Measurements from ENCODE around the gene FLYWCH1.

Gene FLYWCH1

DNA sequence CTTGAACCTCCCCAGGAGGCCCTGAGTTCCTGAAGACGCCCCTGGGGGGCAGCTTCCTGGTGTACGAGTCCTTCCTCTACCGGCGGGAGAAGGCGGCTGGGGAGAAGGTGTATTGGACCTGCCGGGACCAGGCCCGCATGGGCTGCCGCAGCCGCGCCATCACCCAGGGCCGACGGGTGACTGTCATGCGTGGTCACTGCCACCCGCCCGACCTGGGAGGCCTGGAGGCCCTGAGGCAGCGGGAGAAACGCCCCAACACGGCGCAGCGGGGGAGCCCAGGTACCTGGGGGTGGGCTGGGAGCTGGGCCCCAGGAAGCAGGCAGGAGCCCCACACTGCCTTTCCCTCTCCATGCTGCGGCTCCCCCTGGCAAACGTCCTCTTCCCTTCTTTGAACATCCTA, 22.0 kb downstream of the FLYWCH1 start:
- no peaks in the 10 kb centered on the region for H3K4me1 ChIP-seq (ENCODE audit: insufficient read depth, low read length)
- ATAC-seq (ENCODE audit: insufficient read depth, low read depth) (no peak), DNase-seq (no peak)
- H4K20me1 ChIP-seq (ENCODE audit: insufficient read depth, low read length): no peaks in the 10 kb centered on the region; the same call in none of the 2 replicates
- H3K27ac ChIP-seq (ENCODE audit: low read length): no peak overlapping the region
- H3K4me3 ChIP-seq (ENCODE audit: low read depth in 1 of 2, low read length in 2 of 2): no peak overlapping the region
- H3K9me3 ChIP-seq (ENCODE audit: insufficient read depth, low read length, severe bottlenecking): no peaks in the 10 kb centered on the region
- H3K4me2 ChIP-seq (ENCODE audit: insufficient read depth, low read length): no peak overlapping the region
- peaks cover 72% of the 10 kb centered on the region for H3K36me3 ChIP-seq (ENCODE audit: insufficient read depth, low read length)
- H3K9ac ChIP-seq (ENCODE audit: low read depth, low read length): no peak overlapping the region
- no peaks in the 10 kb centered on the region for H3K79me2 ChIP-seq (ENCODE audit: insufficient read depth, low read length)
- TF ChIP-seq EZH2 (IDR thresholded peaks at IDR 0.05; ENCODE audit: borderline replicate concordance, low read depth, low read length, severe bottlenecking): no peak
- TF ChIP-seq, protein P1, sequence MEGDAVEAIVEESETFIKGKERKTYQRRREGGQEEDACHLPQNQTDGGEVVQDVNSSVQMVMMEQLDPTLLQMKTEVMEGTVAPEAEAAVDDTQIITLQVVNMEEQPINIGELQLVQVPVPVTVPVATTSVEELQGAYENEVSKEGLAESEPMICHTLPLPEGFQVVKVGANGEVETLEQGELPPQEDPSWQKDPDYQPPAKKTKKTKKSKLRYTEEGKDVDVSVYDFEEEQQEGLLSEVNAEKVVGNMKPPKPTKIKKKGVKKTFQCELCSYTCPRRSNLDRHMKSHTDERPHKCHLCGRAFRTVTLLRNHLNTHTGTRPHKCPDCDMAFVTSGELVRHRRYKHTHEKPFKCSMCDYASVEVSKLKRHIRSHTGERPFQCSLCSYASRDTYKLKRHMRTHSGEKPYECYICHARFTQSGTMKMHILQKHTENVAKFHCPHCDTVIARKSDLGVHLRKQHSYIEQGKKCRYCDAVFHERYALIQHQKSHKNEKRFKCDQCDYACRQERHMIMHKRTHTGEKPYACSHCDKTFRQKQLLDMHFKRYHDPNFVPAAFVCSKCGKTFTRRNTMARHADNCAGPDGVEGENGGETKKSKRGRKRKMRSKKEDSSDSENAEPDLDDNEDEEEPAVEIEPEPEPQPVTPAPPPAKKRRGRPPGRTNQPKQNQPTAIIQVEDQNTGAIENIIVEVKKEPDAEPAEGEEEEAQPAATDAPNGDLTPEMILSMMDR (IDR thresholded peaks at IDR 0.05; ENCODE audit: borderline replicate concordance, extremely low read depth, low read length, poor library complexity, severe bottlenecking): no peak
- H3K27me3 ChIP-seq (ENCODE audit: insufficient read depth, low read length, poor library complexity): no peaks in the 10 kb centered on the region
- no peak overlapping the region for H2AFZ ChIP-seq (ENCODE audit: low read depth, low read length)

DNA sequence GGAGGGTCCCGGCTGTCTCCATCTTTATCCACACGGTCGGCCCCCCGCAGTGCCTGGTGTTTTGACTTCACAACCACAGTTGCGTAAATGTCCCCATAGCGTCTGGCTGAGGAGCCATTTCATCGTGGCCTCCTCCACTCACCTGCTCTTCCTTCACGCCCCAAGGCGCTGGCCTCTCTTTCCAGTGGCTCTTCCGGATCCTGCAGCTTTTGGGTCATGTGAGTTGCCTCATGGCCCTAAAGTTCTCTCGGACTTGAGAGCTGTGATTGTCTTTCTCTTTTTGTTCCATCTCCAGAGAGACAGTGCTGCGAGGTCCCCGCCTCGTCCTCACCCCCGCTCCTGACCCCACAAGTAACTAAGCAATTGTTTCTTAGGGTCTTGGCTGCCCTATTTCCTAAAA, 22.7 kb downstream of the FLYWCH1 start:
- ATAC-seq (ENCODE audit: insufficient read depth, low read depth) (no peak), DNase-seq (no peak)
- Histone ChIP-seq H3K36me3 (ENCODE audit: insufficient read depth, low read length) (peaks cover 72% of the 10 kb centered on the region), H4K20me1 (ENCODE audit: insufficient read depth, low read length) (no peaks in the 10 kb centered on the region; the same call in 1 of the 2 replicates), H3K79me2 (ENCODE audit: insufficient read depth, low read length) (no peaks in the 10 kb centered on the region), H3K4me3 (ENCODE audit: low read depth in 1 of 2, low read length in 2 of 2) (no peak overlapping the region), H3K27me3 (ENCODE audit: insufficient read depth, low read length, poor library complexity) (no peaks in the 10 kb centered on the region), H3K9me3 (ENCODE audit: insufficient read depth, low read length, severe bottlenecking) (no peaks in the 10 kb centered on the region), H3K9ac (ENCODE audit: low read depth, low read length) (no peak overlapping the region), H3K27ac (ENCODE audit: low read length) (no peak overlapping the region), H3K4me1 (ENCODE audit: insufficient read depth, low read length) (no peaks in the 10 kb centered on the region), H2AFZ (ENCODE audit: low read depth, low read length) (no peak overlapping the region), H3K4me2 (ENCODE audit: insufficient read depth, low read length) (no peak overlapping the region)
- TF ChIP-seq, protein P1 (IDR thresholded peaks at IDR 0.05; ENCODE audit: borderline replicate concordance, extremely low read depth, low read length, poor library complexity, severe bottlenecking): no peak
- no peak for TF ChIP-seq EZH2 (IDR thresholded peaks at IDR 0.05; ENCODE audit: borderline replicate concordance, low read depth, low read length, severe bottlenecking)

GRCh38 chr16:2936436-2937011, 24.8 kb downstream of the FLYWCH1 start:
- Histone ChIP-seq H3K4me1 (ENCODE audit: insufficient read depth, low read length) (no peaks in the 10 kb centered on the region), H3K27ac (ENCODE audit: low read length) (no peak overlapping the region), H3K27me3 (ENCODE audit: insufficient read depth, low read length, poor library complexity) (no peaks in the 10 kb centered on the region), H2AFZ (ENCODE audit: low read depth, low read length) (no peak overlapping the region), H3K9me3 (ENCODE audit: insufficient read depth, low read length, severe bottlenecking) (no peaks in the 10 kb centered on the region), H3K4me3 (ENCODE audit: low read depth in 1 of 2, low read length in 2 of 2) (no peak overlapping the region), H3K79me2 (ENCODE audit: insufficient read depth, low read length) (no peaks in the 10 kb centered on the region), H3K4me2 (ENCODE audit: insufficient read depth, low read length) (no peak overlapping the region), H3K9ac (ENCODE audit: low read depth, low read length) (no peak overlapping the region), H3K36me3 (ENCODE audit: insufficient read depth, low read length) (peaks cover 75% of the 10 kb centered on the region), H4K20me1 (ENCODE audit: insufficient read depth, low read length) (no peaks in the 10 kb centered on the region; the same call in 1 of the 2 replicates)
- DNase-seq: no peak
- TF ChIP-seq EZH2 (IDR thresholded peaks at IDR 0.05; ENCODE audit: borderline replicate concordance, low read depth, low read length, severe bottlenecking): no peak
- TF ChIP-seq, protein P1 (IDR thresholded peaks at IDR 0.05; ENCODE audit: borderline replicate concordance, extremely low read depth, low read length, poor library complexity, severe bottlenecking): no peak
- no peak for ATAC-seq (ENCODE audit: insufficient read depth, low read depth)

All from DND-41 (cell line).